ENCODE measurements around the gene METAP1.

The METAP1 gene

GRCh38 chr4:99071159-99071558 is 75.6 kb downstream of the METAP1 start:
- Histone ChIP-seq H3K9me3 (no peaks in the 10 kb centered on the region), H3K36me3 (peaks cover 54 to 81% (median 78%) of the 10 kb centered on the region in 3 donors), H3K27me3 (no peaks in the 10 kb centered on the region), H3K4me1 (no peaks in the 10 kb centered on the region), H3K27ac (no peak overlapping the region), H3K4me3 (no peak overlapping the region)
- no peak for DNase-seq
- no peak for TF ChIP-seq CTCF (IDR thresholded peaks at IDR 0.05)
- intact Hi-C loops (cut with DNase I; ENCODE audit: low total_unique reads) = no loop called here

- H3K4me1 ChIP-seq = no peaks in the 10 kb centered on the region
- TF ChIP-seq CTCF (IDR thresholded peaks at IDR 0.05) = no peak
- no peak overlapping the region for H3K4me3 ChIP-seq
- H3K9me3 ChIP-seq = no peaks in the 10 kb centered on the region
- peaks cover 76 to 98% (median 93%) of the 10 kb centered on the region in 3 donors for H3K36me3 ChIP-seq
- H3K27me3 ChIP-seq = no peaks in the 10 kb centered on the region
- DNase-seq = no peak
- no peak overlapping the region for H3K27ac ChIP-seq
- intact Hi-C loops (cut with DNase I; ENCODE audit: low total_unique reads) = no loop called here
Observed at GRCh38 chr4:99074816-99075215, 79.3 kb downstream of the METAP1 start.

- H3K36me3 ChIP-seq = peaks cover 87 to 100% (median 92%) of the 10 kb centered on the region in 3 donors
- DNase-seq = no peak
- no peak overlapping the region for H3K4me3 ChIP-seq
- intact Hi-C loops (cut with DNase I; ENCODE audit: low total_unique reads) = no loop called here
- no peaks in the 10 kb centered on the region for H3K27me3 ChIP-seq
- H3K27ac ChIP-seq = no peak overlapping the region
- no peak for TF ChIP-seq CTCF (IDR thresholded peaks at IDR 0.05)
- no peaks in the 10 kb centered on the region for H3K4me1 ChIP-seq
- H3K9me3 ChIP-seq = no peaks in the 10 kb centered on the region
Observed at GRCh38 chr4:99076292-99076976, 80.9 kb downstream of the METAP1 start.

GRCh38 chr4:99077177-99077576 is 81.7 kb downstream of the METAP1 start:
- peaks cover 87 to 100% (median 92%) of the 10 kb centered on the region in 3 donors for H3K36me3 ChIP-seq
- intact Hi-C loops (cut with DNase I; ENCODE audit: low total_unique reads) = no loop called here
- no peak for DNase-seq
- H3K4me3 ChIP-seq = no peak overlapping the region
- no peaks in the 10 kb centered on the region for H3K9me3 ChIP-seq
- peaks cover 0 to 6% (median 0%) of the 10 kb centered on the region in 4 donors for H3K4me1 ChIP-seq
- H3K27ac ChIP-seq = no peak overlapping the region
- no peak for TF ChIP-seq CTCF (IDR thresholded peaks at IDR 0.05)
- no peaks in the 10 kb centered on the region for H3K27me3 ChIP-seq

- Histone ChIP-seq H3K4me1 (peaks cover 0 to 15% (median 0%) of the 10 kb centered on the region in 4 donors), H3K36me3 (peaks cover 90 to 100% (median 93%) of the 10 kb centered on the region in 3 donors)
Observed at GRCh38 chr4:99078336-99078735, 82.8 kb downstream of the METAP1 start.

More at GRCh38 chr4:99078336-99078735, 82.8 kb downstream of the METAP1 start:
- Histone ChIP-seq H3K27me3 (no peaks in the 10 kb centered on the region), H3K27ac (no peak overlapping the region), H3K4me3 (no peak overlapping the region), H3K9me3 (no peaks in the 10 kb centered on the region)
- no peak for TF ChIP-seq CTCF (IDR thresholded peaks at IDR 0.05)
- intact Hi-C loops (cut with DNase I; ENCODE audit: low total_unique reads) = no loop called here
- DNase-seq = no peak

Measured in tibial artery (tissue), 4 donors.